H1 (cell line): Measurements from ENCODE around the gene RPP14. TPM values are rescaled to one million over a fixed set of nuclear protein-coding genes. Genes with fewer than 3 reads are reported as not detected.

Experiments used
- ATF2 ChIP-seq: IDR thresholded peaks from 2 replicates; pipeline ENCODE4 v1.6.1; 2012; ENCODE audit warnings: low read length, inconsistent platforms
- CBX5 ChIP-seq: fragments of 300-800, 300-1000 bp; sonication (generic); IDR thresholded peaks from 2 replicates; pipeline ENCODE4 v1.7.1; 2016; ENCODE audit warnings: antibody characterized with exemption, low read length, low read depth
- CHD7 ChIP-seq: fragments of 300-600 bp; sonication (generic); IDR thresholded peaks from 2 replicates; pipeline ENCODE4 v1.7.1; 2012; ENCODE audit warnings: low read length, moderate library complexity, mild to moderate bottlenecking, inconsistent platforms; ENCODE audit not compliant: insufficient replicate concordance
- EZH2 ChIP-seq: fragments of 200-600 bp; sonication (generic); IDR thresholded peaks from 2 replicates; pipeline ENCODE4 v1.7.1; 2012; ENCODE audit warnings: low read depth, mild to moderate bottlenecking, moderate library complexity, low read length, inconsistent platforms; ENCODE audit not compliant: severe bottlenecking
- GTF2F1 ChIP-seq: IDR thresholded peaks from 2 replicates; pipeline ENCODE4 v1.6.1; 2012; ENCODE audit warnings: low read depth, low read length, improper control_type of control experiment, borderline replicate concordance
- PHF8 ChIP-seq: fragments of 200-600 bp; sonication (generic); conservative IDR thresholded peaks from 2 replicates; pipeline ENCODE4 v1.7.1; 2012; ENCODE audit warnings: low read depth, mild to moderate bottlenecking, inconsistent platforms, low read length, moderate library complexity
- RXRA ChIP-seq: IDR thresholded peaks from 2 replicates; pipeline ENCODE4 v1.6.1; 2011; ENCODE audit warnings: low read depth, mild to moderate bottlenecking, low read length, moderate library complexity; ENCODE audit not compliant: insufficient read depth
- TAF1 ChIP-seq: IDR thresholded peaks from 2 replicates; pipeline ENCODE4 v1.6.1; 2011; ENCODE audit warnings: mild to moderate bottlenecking, low read depth, low read length
- polyA plus RNA-seq, 7 experiments: library from polyadenylated mRNA; depleted of rRNA in 3 of 7; stranded (reverse) in 5 of 7; unstranded in 2 of 7; fragments of >200 nt in 5 of 7; fragments of 200-250 nt in 2 of 7; gene quantifications; 1 replicate in 5 of 7; 2 replicates in 1 of 7; 4 replicates in 1 of 7; pipeline versions ENCODE4 v1.2.1 to v1.2.3, GENCODE V29; 2011 to 2013; ENCODE audit warnings: missing spikeins in 2 of 7, mixed read lengths in 2 of 7
- total RNA-seq: library from RNA; stranded (reverse); fragmentation: NEBNext Ultra II Directional; extraction: Animal tissue kit (Norgen Biotek cat#: 25700); gene quantifications from 2 replicates; pipeline ENCODE4 v1.2.1, GENCODE V29; 2021

The RPP14 gene
- total and polyA plus RNA-seq, 2 of the 8 experiments (the other 6 are each of a cell fraction or from before 2014, with no cell fraction given): 11.7 to 23.4 TPM

- TF ChIP-seq CBX5 (no peak), PHF8 (no peak), EZH2 (no peak), GTF2F1 (no peak), ATF2 (no peak), TAF1 (no peak), RXRA (no peak), CHD7 (no peak)
Observed at GRCh38 chr3:58296269-58296668, 9.8 kb upstream of the RPP14 start (continued).
